GM13976 (cell line): Measurements from ENCODE around the gene TAF1B.

Source experiments
- DNase-seq: peaks from one replicate; pipeline ENCODE4 v3.0.0; 2012; ENCODE audit warnings: low spot score
- in situ Hi-C: fragments of 300-500 bp; cut with MboI; formaldehyde crosslinking; loops from one replicate; pipeline ENCODE4 v1.12.0; 2022; ENCODE audit warnings: low sequenced_read_pairs, mixed read lengths, inconsistent platforms; ENCODE audit not compliant: unreplicated experiment
- TF ChIP-seq, protein P1 (sequence below): IDR thresholded peaks from 2 replicates; pipeline ENCODE4 v1.5.1; 2012; ENCODE audit warnings: borderline replicate concordance, mild to moderate bottlenecking; ENCODE audit not compliant: insufficient read depth; ENCODE audit errors: extremely low read depth, missing control alignments, control extremely low read depth

TAF1B gene

DNA sequence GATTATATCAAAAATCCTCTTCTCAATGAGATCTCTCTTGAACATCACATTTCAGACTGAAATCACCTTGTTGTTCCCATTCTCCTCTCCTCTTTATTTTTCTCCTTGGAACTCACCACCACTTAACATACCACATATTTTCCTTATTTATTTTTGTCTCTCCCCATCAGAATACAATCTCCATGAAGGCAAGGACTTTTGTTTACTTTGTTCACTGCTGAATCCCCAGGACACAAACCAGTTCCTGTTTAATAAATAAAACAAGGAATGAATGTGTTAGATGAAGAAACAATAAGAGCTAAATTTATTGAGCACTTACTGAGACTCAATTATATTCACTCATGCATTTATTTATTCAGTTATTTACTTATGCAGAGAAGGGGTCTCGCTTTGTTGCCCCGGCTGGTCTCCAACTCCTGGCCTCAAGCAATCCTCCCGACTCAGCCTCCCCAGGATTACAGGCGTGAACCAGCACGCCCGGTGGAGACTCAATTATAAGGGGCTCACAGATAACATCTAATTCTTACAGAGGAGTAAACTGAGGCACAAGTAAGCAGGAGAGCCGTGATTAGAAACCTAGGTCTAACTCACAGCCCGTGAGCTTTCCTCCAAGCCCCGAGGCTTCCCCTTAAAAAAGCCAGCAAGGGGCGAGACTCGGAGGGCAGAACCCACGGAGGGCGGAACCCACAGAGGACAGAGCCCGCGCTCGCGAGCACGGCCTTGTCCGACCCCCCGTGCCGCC, 616 bp upstream of the TAF1B start:
- TF ChIP-seq, protein P1, sequence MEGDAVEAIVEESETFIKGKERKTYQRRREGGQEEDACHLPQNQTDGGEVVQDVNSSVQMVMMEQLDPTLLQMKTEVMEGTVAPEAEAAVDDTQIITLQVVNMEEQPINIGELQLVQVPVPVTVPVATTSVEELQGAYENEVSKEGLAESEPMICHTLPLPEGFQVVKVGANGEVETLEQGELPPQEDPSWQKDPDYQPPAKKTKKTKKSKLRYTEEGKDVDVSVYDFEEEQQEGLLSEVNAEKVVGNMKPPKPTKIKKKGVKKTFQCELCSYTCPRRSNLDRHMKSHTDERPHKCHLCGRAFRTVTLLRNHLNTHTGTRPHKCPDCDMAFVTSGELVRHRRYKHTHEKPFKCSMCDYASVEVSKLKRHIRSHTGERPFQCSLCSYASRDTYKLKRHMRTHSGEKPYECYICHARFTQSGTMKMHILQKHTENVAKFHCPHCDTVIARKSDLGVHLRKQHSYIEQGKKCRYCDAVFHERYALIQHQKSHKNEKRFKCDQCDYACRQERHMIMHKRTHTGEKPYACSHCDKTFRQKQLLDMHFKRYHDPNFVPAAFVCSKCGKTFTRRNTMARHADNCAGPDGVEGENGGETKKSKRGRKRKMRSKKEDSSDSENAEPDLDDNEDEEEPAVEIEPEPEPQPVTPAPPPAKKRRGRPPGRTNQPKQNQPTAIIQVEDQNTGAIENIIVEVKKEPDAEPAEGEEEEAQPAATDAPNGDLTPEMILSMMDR, result no peak
- in situ Hi-C loops, result no loop called here
- no peak for DNase-seq

DNA sequence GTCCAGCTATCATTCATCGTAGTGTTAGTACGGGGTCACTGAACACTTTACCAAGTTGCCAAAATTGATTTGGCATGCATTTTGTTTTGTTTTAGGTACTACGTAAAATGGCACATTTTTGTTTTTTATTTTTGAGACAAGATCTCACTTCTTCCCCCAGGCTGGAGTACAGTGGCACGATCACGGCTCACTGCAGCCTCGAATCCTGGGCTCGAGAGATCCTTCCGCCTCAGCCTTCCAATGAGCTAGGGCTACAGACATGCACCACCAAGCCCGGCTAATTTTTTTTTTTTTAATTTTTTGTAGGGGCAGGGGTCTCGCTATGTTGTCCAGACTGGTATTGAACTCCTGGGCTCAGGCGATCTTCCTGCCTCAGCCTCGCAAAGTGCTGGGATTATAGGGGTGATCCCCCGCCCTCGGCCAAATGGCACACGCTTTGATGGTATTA, 786 bp downstream of the TAF1B start:
- in situ Hi-C loops, result no loop called here
- no peak for DNase-seq
- TF ChIP-seq, protein P1, result no peak

DNA sequence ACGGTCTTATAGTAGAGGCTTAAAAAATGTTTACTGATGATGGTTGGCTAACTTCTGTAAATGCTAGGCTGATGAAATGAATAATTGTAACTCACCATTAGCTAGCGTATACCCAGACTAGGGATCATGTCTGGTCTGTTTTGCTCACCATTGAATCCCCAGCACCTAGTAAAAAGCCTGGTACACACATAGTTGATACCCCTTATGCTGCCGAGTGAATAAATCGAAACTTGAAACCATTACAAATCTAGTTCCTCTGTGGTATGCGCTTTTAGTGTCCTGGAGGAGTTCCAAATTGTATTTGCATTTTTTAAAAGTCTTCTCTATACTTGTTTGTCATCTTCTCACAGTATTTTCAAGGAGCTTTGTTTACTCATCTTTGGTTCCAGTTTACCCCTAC, 1.3 kb downstream of the TAF1B start:
- TF ChIP-seq, protein P1, result no peak
- in situ Hi-C loops, result no loop called here
- peak; percentile 56 for DNase-seq

DNA sequence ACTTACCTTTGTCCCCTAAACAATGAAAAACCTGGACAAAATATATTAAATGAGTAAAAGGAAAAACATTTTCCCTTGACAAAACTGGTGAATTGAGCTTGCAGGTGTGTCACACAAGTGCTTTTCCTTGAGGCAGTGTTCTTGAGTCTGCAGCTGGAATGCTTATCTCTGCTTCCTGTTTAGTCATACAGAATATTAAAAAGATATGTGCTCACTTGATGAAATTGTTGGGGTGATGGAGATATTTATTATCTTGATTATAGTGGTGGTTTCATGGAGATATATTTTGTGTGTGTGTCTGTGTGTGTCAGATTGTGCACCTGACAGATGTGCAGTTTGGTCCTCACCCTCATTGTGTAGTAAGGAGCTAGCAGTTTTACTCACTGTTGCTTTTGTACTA, 3.3 kb downstream of the TAF1B start:
- in situ Hi-C loops, result no loop called here
- TF ChIP-seq, protein P1, result no peak
- DNase-seq, result no peak

DNA sequence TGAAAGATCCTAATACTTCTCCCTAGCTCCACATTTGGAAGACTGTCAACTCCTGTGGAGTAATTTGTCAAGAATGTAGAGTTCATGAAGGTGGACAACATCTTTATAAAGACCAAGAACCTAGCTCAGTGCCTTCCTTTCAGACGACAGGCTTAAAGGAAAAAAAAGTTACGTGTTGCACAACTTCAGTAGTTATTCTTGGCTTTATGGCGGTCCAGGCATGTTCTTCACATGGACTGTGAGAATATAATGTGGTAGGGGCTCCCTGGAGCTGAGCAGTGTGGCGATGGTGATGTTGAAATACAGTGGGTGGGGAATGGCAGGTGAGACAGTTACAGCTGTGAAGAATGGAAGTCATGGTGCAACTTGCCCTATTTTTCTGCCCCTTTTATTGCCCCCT, 3.9 kb downstream of the TAF1B start:
- TF ChIP-seq, protein P1, result no peak
- DNase-seq, result no peak
- in situ Hi-C loops, result no loop called here

DNA sequence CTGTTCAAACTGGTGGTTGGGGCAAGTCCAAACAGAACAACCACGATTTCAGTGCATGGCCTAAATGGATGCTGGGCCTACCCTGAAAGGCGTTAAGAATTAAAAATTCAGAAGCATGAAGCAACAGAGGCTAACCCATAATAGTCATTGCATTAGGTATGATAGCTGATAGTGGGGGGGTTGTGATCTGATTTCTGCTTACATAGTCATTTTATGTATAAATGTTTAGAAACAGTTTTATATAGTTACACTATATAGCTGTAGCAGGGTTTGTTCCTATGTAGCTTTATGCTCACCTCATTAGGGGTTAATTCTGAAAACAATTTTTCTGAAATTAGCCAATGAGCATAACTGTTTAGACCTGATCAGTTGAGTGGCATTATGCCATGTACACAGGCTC, 9.6 kb downstream of the TAF1B start:
- TF ChIP-seq, protein P1, result no peak

More for the DNA sequence above, 9.6 kb downstream of the TAF1B start:
- DNase-seq, result no peak
- in situ Hi-C loops, result no loop called here
